HG03103 (cell line): ENCODE results near the gene GABRQ.

ENCODE experiments used
- ATAC-seq: cut with Tn5 transposase; IDR thresholded peaks from one replicate; pipeline ENCODE4 v1.9.1; 2021; ENCODE audit warnings: low read depth; ENCODE audit not compliant: unreplicated experiment

GABRQ gene

DNA sequence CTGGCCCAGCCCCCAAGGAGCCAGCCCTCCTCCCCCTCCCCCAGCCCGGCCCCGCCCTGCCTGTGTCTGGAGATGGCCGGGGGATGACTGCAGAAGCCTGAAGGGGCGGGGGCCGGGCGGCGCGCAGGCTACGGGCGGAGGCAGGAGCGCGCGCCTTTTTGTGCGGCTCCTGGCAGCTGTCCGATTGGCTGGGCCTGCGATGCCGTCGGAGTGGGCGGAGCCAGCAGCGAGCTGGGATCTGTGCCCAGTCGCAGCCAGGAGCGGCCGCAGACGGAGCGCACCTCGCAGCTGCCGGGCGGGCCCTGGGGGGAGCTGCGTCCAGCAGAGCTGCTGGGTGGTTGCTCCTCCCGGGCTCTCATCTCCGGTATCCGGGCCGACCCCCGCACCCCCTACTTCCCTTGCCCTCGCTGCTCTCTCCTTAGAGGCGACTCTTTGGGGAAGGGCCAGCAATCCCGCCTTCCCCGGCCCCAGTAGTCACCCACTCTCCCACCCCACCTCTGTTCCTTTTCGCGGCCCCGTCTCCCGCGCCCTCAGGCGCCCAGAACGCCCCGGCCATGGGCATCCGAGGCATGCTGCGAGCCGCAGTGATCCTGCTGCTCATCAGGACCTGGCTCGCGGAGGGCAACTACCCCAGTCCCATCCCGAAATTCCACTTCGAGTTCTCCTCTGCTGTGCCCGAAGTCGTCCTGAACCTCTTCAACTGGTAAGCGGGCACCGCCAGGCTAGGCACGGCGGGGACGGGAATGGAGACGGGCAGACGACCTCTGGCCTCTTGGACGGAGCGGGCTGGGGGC lies at the start of gene GABRQ:
TSS of gene GABRQ (plus strand) at position 247 of the 794 bp plus-strand sequence. CDS start at position 555, 308 bp downstream.
- no peak for ATAC-seq

DNA sequence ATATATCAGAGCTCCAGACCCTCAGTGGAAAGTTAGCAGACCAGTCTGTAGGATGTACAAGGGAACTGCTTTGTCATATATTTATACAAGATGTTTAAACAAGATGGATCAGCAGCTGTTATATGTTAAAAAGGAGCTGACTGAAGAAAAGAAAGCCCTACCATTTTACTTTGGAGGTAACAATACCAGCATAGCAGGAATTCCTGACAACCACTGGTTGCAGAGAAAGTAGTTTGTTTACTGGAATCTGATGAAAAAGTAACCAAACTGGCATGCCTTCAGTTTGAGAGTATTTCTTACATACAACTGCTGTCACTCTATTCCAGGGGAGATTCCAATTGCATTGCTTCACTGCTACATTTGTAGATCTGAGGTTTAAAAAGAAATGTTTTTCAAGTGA lies 49.5 kb upstream of the GABRQ start:
- ATAC-seq, result no peak

DNA sequence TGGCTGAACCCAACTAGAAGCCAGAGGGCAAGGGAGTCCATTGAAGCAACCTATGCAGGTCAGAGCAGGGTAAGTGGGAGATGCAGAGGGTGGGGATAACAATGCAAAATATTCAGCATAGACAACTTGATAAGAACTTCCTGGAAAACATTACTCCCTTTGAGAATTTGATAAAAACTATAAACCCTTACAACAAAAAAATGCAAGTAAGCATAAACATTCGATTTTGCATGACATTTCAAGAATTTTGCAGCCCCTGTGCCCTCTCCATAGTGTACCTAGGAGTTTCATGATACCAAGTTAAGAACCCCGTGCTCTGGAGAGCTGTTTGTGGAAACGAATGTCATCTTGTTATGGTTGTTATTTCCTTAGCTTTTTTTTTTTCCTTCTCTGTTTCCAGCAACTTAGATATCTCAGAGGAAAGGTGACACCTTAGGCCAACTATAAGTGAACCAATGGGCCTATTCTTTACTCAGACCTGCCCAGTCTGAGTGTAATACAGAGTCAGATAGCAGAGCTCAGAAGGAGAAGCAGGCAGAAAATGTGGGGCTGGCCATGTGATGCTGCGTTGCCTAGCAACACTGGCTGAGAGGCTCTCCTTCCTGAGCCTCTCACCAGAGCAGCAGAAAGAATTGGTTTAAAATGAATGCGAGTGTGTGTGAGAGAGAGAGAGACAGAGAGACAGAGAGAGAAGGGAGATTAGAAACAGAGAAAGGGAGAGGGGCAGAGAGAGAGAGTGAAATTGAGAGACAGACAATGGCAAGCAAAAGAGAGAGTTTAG lies 36.7 kb upstream of the GABRQ start:
- no peak for ATAC-seq

DNA sequence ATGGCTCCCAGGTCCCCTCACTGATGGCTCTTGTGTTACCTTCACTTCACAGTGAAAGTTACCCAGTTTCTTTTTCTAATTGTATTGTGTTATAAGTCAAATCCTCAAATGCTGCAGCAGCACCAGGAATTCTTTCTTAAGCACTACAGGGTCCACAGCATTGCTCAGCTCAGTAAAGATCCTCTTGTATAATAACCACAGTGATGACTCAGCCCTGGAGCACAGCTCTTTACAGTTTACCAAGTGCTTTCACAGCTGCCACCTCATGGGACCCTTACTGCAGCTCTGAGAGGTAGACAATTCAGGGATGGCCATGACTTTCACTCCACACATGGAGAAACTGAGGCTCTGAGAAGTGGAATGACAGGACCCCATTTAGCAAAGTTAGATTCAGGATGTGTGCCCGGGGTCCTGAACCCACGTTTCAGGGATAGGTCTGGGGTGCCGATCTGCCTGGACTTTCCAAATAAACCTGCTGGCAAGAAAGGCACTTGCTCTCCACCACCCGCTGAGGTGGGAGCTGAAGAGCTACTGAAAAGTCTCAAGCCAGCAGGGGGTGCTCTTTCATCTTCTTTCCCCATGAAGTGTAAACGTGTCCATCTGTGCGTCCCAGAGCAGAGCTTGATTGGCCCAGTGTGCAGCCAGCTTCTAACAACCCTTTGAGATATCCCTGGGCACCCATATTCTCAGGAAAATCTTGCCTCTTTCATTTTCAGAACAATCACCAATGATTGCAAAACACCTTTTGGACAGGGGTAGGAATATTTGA lies 35.7 kb upstream of the GABRQ start:
- ATAC-seq, result no peak

DNA sequence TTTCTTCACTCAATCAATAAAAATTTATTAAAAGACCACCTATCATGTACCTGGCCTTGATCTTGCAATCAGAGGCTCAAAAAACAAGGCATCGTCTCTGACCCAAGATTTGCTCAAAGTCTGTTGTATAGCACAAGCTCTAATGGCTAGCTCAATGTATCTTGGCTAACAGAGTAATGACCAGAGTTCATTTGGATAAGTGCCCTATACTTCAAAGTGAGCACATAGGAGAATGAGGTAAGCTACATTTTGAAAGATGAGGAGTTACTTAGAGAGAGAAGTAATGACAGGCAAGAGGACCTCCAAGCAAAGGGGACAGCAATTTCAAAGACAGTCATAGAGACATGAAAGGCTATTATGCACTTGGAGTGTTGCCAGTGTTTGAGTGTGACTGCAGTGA lies 22.9 kb upstream of the GABRQ start:
- ATAC-seq, result no peak

DNA sequence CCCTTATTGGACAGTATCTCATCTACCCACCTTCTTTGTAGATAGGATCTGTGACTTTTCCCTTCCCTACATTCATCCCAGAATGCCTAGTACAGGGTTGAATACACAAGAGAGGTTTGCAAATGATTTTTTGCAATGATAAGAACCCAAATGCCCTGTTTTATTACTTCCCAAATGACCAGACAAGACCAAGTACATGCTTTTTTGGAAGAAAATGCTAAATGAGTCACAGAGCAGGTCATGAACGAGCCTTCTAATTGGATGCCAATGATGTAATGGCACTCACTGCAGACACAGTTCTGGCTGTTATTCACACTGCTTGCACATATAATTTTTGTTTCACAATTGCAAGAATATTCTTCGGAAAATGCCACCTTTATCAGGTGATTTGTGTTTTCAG lies 17.8 kb upstream of the GABRQ start:
- no peak for ATAC-seq

DNA sequence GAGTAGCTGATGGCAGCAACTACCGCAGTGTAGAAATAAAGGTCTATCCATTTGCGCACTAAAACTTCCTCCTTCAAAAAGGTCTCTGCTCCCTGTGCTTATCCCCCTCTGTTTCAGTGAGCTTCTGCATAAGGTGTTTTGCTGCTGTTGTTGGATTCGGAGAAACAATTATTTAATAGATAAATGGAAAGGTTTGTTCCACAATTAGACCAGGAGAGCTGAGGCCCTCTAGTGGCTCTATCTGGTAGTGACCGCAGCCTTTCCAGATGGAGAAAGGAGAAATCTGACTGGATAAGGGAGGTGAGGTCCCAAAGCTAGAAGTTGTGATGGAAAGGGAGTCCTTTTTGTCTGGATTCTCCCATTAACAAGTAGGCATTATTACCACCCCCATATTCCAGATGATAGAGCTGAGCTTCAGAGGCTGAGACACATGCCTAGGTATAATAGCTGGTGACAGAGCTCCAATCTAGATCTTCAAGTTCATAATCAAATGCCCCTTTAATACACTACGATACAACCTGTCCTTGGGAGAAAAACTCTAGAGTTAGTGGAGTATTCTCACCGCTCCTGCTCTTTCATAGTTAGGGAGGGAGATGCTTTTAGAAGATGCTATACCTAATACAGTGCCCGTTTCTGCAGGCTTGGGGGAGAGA lies 5.1 kb upstream of the GABRQ start:
- ATAC-seq, result no peak

DNA sequence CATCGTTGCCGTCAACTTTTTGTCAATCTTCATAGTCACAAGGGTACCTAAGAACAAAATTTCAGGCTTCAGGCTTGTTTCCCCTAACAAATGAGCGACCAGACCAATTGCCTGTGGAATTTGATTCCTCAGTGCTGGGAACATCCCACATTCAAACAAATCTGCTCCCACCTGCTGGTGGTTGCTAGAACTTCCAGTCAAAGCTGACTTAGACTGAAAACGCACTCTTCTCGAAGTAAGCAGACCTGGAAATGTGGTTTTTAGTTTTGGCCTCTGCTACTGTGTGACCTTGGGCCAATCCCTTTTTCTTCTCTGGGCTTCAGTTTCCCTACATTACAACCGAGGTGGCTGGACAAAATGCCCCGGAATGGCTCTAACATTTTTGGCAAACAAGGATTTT lies 1.8 kb upstream of the GABRQ start:
- no peak for ATAC-seq

DNA sequence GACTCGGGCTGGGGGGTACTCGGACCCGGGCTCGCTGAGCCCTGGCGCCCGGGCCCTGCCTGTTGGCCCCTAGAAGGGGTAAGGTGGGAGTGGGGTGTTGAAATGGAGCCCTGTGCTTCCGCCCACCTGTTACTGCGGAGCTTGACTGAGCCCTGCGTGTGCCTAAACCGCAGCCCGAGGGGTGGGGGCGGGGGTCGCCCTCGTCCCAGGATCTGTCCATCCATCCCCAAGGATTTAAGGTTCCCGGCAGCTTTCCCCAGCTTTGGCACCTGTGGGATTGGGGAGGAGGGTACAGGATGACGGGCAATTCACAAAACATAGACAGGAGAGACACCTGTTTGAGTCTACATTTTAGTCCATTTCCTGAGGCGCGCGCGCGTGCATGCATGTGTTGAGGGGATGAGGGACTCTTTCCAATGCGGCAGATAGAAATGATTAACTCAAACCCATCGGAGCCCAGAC lies 779 bp downstream of the GABRQ start:
- ATAC-seq, result no peak

DNA sequence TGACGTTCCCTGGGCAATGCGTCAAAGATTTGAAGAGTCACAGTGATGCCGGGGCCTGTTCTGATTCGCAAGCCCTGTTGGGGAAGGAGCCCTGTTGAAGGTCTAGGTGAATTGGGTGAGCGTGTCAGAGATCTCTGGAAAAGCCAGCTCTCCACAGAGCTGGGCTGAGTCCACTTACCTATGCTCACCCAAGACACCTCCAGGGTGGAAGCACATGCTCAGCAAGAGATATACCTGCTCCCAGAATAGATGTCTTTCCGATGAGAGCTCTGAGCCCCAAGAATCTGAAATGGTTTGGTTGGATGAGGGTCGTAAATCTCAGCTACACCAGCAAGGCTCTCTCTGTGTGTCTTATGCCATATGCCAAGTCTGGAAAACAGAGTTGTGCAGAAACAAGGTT lies 1.7 kb downstream of the GABRQ start:
- no peak for ATAC-seq

DNA sequence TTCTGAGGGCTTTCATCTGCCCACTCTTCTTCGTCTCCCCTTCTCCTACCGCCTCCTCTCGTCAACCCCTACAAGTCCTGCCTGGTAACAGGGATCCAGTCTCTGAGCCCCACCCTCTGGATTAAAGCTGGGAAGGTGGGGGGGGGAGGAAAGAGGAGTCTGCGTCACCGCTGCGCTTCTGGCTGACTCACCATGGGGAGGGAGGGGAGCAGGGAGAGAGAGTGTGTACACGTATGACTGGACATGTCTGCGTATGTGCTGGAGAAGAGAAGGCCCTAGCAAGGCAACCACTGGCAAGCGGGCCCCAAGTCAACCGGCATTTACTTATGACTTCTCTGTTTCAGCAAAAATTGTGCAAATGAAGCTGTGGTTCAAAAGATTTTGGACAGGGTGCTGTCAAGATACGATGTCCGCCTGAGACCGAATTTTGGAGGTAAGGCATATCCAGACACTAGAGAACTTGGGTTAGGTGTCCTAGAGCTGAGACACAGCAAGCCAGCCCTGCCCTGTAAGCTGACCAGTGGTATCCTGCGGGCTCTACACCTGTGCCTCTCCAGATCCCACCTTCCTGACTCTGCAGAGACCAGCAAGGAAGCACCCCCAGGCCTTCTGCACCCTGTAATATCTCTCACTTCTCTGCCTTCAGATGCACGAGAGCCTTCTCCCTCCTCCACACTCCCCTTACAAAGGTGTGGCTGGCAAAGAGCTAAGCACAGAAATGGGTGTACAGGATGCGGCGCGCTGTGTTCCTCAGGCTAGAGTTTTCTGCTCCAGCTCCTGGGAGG lies 2.5 kb downstream of the GABRQ start:
- ATAC-seq, result no peak

DNA sequence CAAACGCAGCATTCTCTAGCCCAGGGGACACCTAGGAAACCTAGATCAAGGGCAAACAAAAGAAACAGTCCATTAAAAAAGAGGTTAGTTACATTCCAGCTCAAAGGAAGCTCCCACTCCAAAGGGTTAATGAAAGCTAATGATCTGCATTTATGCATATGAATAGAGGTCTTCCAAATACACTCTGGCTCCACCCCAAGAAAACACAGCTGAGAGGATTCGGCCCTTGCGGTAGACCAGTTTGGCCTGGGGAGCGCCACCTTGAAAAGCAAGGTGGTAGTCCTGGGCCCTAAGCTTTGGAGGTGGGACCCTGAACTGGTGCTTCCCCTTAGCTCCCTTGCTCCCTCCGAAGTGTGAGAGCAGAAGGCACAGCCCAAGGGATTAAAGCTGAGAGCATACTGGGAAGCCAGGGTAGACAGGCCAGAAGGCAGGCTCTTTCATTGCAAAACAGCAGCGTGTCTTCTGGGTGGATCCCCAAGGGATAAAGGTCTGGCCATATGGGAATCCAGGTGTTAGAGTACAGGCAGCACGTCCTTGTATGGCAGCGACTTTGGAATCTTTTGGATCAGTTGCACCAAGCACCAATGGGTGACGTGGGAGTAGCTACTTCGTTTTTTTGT lies 3.7 kb downstream of the GABRQ start:
- no peak for ATAC-seq

DNA sequence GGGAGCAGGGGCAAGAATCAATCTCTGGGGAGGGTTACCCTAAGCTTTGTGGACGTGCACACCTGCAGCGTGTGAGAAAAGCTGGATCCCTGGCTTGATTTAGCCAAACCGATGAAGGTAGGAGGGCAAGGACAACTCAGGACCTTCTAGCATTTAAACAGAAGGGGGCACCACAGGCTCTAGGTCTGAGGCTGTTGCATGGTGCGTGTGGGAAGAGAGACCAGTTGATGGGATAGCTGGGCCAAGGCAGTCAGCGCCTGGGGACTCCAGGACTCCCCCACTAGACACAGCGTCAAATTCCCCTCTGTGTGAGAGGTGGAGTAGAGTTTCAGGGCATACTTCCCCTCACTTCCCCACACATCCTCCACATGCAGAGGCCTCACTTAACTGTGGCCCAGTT lies 4.3 kb downstream of the GABRQ start:
- no peak for ATAC-seq

DNA sequence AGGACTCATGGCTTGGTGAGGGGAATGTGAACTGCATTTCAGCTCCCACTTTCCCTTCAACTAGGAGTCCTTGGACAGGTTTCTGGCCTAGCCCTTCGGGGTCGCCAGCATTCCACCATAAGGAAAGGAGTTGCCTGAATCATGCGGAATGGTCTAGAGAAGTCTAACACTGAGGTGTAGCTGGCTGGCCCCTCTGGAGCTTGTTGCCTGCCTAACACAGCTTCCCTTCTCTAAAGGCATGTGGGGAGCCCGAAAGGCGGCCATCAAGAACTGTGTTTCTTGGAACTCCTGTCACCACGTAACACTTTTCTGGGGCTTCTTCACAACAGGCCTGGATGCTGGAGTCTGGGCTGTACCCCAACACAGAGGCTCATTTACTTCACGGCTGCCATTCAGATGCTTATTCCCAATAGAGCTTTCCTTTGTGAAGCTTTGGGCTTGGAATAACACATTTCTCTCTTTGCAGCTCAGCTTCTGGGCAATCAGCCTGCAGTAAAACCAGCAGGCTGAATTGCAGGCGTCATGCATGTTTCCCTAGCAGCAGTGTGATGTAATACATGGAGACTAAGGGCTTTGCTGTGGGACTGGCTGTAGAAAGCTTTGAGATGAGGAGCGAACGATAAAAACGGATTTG lies 5.4 kb downstream of the GABRQ start:
- ATAC-seq, result no peak

DNA sequence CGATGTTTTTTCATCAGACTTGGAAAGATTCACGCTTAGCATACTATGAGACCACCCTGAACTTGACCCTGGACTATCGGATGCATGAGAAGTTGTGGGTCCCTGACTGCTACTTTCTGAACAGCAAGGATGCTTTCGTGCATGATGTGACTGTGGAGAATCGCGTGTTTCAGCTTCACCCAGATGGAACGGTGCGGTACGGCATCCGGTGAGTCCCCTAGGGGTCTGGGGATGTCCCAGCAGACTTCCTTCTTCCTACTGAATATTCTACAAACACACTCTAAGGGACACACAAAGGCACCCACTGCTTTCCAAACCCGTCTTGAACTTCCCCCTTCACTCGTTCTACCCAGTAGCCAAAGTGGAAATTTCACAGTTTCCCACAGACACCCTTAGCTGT lies 9.3 kb downstream of the GABRQ start:
- no peak for ATAC-seq

DNA sequence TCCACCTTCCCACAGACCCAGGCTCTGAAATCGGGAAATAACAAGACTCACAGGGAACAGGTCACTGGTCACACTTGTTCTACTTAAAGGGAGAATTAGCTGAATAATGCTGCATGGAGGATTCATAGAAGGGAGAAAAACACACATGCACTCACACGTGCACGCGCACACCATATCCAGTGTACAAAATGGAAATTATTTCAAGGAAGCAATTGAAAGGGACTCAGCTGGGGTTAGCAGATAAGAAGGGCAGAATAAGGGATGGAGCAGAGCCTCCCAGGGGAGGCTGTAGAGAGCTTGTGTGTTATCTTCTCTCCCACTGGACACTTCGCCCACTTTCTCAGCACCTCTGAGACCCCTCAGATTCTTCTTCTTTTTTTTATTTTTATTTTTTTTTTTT lies 10.3 kb downstream of the GABRQ start:
- no peak for ATAC-seq

DNA sequence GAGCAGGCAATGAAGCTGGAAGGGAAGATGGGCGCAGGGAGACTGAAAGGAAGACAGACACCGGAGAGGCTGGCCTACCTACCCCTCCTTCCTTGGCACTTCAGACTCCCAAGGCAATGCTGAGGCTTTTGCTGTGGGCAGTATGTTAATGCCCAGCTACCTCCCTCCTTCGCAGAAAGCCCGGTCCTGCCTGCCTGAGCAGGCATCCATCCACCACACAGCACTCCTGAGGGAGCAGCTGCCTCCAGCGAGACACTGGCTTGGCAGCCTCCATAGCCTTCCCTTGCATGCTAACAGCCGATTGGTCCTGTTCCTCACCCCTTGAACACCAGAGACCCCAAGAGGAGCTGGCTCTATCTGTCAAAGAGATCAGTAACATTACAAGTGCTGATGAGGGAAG lies 14.4 kb downstream of the GABRQ start:
- no peak for ATAC-seq

DNA sequence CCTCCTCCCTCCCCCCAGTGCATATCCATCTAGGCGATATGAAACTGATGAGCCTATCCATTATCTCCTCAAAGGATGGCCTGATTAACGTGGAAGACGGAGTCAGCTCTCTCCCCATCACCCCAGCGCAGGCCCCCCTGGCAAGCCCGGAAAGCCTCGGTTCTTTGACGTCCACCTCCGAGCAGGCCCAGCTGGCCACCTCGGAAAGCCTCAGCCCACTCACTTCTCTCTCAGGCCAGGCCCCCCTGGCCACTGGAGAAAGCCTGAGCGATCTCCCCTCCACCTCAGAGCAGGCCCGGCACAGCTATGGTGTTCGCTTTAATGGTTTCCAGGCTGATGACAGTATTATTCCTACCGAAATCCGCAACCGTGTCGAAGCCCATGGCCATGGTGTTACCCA lies 14.8 kb downstream of the GABRQ start:
- no peak for ATAC-seq

DNA sequence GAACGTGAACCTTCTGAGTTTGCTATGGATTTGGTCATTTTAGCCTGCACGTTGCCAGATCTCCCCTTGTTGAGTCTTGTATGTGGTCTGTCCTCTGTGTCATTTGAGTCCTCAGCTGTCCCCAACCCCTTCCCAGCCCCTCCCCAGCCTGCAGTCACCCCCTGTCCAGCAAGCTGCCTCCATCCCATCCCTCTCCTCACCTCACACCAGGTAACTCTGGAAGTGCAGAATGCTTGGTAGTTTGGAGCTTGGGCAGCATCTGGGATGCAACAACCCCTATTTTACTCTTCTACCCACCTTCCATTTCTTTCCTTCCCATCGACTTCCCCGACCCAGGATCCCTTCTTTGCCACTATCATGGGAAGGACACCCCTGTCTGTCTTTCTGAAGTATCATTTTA lies 18.4 kb downstream of the GABRQ start:
- no peak for ATAC-seq
